Ishikawa (cell line): Measurements from ENCODE around the gene TSPAN4.

Source experiments
- CEBPB ChIP-seq: IDR thresholded peaks from 2 replicates; pipeline ENCODE4 v1.6.1; 2012
- CREB1 ChIP-seq: IDR thresholded peaks from 2 replicates; pipeline ENCODE4 v1.6.1; 2012; ENCODE audit warnings: low read depth
- EP300 ChIP-seq: IDR thresholded peaks from 2 replicates; pipeline ENCODE4 v1.6.1; 2012; ENCODE audit warnings: borderline replicate concordance
- NFIC ChIP-seq: IDR thresholded peaks from 2 replicates; pipeline ENCODE4 v1.6.1; 2012
- RAD21 ChIP-seq: IDR thresholded peaks from 2 replicates; pipeline ENCODE4 v1.6.1; 2012; ENCODE audit warnings: low read depth
- TAF1 ChIP-seq: IDR thresholded peaks from 2 replicates; pipeline ENCODE4 v1.6.1; 2012; ENCODE audit warnings: low read depth, mild to moderate bottlenecking
- TCF12 ChIP-seq: IDR thresholded peaks from 2 replicates; pipeline ENCODE4 v1.6.1; 2012; ENCODE audit warnings: low read depth
- YY1 ChIP-seq: IDR thresholded peaks from 2 replicates; pipeline ENCODE4 v1.6.1; 2012; ENCODE audit warnings: low read depth
- ZBTB7A ChIP-seq: IDR thresholded peaks from 2 replicates; pipeline ENCODE4 v1.6.1; 2012; ENCODE audit warnings: low read depth

DNA sequence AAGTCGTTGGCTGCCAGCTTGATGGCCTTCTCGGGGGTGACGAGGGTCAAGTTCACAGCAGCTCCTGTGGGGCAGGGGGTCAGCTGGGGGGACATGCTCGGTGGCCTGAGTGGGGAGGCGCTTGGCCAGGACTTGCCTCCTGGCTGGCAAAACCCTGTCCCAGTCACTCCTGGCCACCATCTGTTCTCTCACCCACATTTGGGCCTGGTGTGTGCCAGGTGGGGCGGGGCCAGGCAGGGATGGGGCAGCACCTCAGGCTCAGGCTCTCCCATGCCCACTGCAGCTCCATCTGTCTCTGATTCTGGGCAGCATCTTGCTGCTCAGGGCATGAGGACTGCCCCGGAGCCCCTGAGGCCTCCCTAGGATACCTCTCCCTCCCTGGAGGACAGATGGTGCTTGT is 49.1 kb upstream of the TSPAN4 start:
- TF ChIP-seq EP300 = no peak
- no peak for TF ChIP-seq YY1
- no peak for TF ChIP-seq ZBTB7A
- TF ChIP-seq RAD21 = no peak
- TF ChIP-seq TAF1 = no peak
- no peak for TF ChIP-seq CREB1
- no peak for TF ChIP-seq TCF12
- no peak for TF ChIP-seq CEBPB
- TF ChIP-seq NFIC = no peak
